KG1 (cell line): ENCODE results near the gene LMF1.
"Not testable (repeated sequence)": the region's sequence is repeated elsewhere in the genome, so short reads cannot be mapped to it uniquely, and the experiment has no call there.

ENCODE experiments used
- DNase-seq: peaks from one replicate; lab custom pipeline; 2025; lab: John Stamatoyannopoulos, UW

LMF1 gene

GRCh38 chr16:970386-970765 lies 408 bp downstream of the LMF1 start:
- no peak for DNase-seq

DNA sequence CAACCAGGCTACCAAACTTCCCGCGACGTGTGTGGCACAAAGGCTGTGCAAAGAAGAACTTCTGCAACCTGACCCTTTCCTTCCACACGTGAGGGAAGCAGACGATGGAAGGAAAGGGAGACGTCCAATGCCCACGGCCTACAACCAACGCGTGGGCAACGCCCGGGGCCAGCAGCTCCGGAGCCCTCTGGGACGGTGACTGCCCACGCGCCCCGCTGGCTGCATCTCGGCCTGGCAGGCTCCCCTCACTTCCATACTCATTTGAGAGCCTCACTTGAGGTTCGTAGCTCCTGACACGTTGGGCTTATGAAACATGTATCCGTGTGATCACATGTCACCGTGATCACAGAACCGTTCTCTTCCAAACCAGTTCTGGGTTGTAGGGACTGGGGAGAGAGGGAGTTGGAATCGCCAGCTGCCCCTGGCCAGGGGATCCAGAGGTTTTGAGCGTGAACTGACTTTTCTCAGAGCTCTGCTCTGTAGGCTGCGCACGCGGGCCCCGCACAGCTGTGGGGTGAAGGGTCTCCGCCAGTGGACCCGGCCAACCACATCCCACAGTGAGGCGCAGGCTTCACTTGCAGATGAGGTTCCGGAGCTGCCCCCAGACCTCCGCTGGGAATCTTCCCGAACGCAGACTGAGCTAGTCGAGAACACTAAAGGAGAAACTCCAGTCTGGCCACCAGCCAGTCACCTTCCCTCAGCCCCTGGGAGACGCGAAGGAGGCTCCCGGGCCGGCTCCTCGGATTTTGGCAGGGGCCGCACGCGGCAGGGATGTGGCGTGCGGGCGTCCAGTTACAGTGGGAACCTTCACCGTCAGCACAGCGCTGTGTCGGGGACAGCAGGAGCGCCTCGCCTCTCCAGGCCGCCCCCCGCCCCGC lies 1.0 kb downstream of the LMF1 start:
- DNase-seq = no peak

DNA sequence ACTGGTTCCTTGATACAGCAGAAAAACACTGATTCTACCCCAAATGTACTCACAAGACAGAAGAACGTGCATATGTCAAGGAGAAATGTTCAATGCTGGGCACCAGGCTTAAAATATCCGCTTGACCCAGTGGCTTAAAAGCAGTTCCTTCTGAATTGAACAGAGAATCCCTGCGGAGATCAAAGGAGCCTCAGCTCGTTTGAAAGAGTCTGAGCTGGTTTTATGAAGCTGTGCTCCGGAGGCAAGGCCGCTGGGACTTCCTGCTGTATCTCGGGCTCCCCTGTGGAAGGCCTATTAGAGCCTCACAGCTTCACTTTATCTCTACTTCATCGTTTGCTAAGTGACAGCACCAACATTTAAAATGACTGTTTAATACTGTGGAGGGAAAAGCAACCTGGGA lies 2.2 kb downstream of the LMF1 start:
- no peak for DNase-seq

DNA sequence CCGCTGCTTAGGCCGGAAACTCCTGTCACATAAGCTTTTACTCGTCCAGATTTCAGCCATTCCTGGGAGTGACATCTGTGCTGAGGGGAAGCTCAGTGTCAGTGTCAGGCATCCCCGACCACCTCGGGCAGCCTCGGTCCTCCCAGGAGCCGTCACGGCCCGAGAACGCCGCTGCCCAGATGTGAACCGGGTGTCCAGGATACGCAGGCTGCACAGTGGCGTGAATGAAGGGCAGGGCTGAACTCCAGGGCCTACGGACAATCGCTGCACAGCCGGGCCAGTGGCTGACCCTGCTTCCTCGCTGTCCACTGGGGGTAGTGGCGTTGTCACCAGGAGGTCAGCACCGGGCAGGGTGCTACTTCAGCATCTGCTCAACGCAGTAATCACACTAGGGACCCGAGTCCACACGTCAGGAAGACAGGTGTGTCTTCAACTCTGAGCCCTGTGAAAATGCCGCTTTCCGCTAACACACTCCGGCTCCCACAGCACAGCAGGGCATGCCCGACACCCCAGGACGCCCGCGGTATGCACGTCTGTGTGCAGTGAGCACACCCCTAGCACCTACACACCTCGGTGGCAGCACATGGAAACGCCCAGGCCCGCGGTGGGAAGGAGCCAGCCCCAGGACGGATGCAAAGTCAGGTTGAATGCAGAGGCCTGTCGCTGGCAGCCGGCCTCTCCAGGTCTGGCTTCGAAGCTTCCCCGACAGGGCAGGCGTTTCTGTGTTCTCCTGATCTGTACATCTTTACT lies 3.1 kb downstream of the LMF1 start:
- no peak for DNase-seq

GRCh38 chr16:967077-967541 lies 3.7 kb downstream of the LMF1 start:
- DNase-seq = no peak

GRCh38 chr16:966505-966904 lies 4.3 kb downstream of the LMF1 start:
- DNase-seq = no peak

DNA sequence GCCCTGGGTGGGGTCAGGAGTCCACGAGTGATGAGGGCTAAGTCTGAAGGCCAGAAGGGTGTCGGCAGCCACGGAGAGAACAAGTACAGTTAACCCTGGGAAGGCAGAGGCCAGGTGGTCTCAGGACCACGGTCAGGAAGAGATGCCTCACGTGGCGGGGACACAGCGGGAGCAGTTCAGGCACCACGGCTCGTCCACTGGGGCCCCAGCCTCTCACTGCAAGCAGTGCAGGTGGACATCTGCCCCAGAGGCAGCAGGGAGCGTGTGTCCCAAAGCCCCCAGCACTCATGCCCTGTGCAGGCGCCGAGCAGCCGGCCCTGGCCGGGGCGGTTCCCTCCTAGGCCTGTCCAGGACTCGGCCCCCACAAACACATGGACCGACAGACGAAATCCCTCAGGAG lies 4.7 kb downstream of the LMF1 start:
- DNase-seq = no peak

DNA sequence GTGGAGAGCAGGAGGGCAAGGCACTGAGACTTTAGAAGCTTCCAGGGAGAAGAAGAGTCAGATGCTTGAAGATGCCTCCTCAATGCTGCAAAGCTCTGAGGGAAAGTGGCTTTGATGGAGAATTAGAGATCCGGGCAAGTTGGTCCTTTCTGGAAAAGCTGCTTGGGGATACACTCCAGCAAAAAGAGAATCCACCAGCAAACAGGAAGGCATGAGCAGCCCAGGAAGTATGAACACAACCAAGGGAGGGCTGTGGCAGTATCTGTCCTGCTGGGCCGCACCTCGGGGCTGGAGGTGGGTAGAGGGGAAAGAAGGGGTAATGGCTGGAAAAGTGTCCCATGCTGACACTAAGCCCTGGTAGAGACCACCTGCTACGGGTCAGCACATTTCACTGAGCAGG lies 5.3 kb downstream of the LMF1 start:
- DNase-seq = no peak

DNA sequence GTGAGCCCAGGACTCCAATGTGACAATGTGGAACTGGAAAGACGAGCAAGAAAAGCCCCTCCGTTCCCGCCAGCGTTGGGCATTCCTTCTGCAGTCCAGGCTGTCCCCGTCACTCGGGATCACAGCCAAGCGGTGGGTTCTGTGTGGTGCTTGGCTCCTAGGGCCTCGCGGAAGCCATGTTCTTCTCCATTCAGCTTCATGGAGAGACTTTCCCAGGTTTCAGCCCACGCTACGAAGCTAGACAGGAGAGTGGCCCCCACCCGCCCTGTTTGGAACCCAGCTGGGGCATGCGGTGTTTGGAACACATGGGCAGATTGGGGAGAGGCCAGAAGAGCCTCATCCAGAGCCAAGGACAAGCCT lies 5.8 kb downstream of the LMF1 start:
- no peak for DNase-seq

- no peak for DNase-seq
These were observed 6.3 kb downstream of the LMF1 start for GRCh38 chr16:964356-965035.

DNA sequence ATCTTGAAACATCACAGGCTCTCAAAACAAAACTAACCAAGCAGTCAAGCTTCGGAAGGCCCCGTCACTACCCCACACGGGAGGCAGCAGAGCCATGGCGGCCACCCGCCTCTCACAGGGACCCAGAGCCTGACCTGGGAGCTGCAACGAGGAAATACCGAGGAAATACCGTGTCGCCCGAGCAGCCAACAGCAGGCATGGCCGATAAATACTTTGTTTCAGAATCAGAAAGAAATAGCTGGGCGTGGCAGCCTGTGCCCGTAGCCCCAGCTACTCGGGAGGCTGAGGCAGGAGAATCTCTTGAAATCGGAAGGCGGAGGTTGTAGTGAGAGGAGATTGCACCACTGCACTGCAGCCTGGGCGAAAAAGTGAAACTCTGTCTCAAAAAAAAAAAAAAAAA lies 6.9 kb downstream of the LMF1 start:
- no peak for DNase-seq

- DNase-seq = no peak
These were observed 7.6 kb downstream of the LMF1 start for GRCh38 chr16:962901-963814.

DNA sequence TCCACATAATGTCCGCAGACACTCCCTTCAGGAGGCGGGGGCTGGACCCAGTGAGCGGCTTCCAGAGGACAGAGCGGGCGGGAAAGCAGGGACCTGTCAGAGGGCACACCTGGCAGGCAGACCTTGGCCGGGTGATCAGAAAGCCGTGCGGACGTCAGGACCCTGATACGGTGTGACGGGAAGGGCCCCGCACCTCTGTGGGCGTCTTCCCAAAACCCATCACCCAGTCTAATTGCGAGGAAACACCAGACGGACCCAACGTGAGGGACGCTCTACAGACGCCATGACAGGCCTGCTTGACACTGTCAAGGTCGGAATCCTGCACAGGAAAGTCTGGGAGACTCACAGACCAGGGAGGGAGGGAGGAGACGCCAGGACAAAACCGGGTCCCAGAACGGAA lies 8.4 kb downstream of the LMF1 start:
- no peak for DNase-seq

GRCh38 chr16:959232-960040 lies 11.3 kb downstream of the LMF1 start:
- no peak for DNase-seq

DNA sequence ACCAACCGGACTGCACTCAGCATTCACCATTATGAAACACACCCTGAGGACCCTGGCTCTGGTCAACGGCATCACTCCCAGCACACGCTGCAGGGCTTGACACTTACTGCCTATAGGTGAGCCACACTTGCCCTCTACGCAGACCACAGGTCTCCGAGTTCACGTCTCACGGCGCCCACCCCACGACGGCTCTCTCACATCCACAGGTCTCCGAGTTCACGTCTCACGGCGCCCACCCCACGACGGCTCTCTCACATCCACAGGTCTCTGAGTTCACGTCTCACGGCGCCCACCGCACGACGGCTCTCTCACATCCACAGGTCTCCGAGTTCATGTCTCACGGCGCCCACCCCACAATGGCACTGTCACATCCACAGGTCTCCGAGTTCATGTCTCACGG lies 15.0 kb downstream of the LMF1 start:
- DNase-seq = not testable (repeated sequence)

GRCh38 chr16:953818-954217 lies 17.0 kb downstream of the LMF1 start:
- DNase-seq = not testable (repeated sequence)

- DNase-seq = no peak
These were observed 18.5 kb downstream of the LMF1 start for GRCh38 chr16:952321-952720.

GRCh38 chr16:951660-952301 lies 19.0 kb downstream of the LMF1 start:
- no peak for DNase-seq

- DNase-seq = not testable (repeated sequence)
These were observed 19.8 kb downstream of the LMF1 start for GRCh38 chr16:950733-951573.
